Neural cell (in vitro differentiated cells): ENCODE results near the gene ELMO1. TPM values are rescaled to one million over a fixed set of nuclear protein-coding genes. Genes with fewer than 3 reads are reported as not detected.

Experiments
- H2AFZ ChIP-seq: fragments of 200-600, 300-800 bp; sonication (generic), shearing (Covaris generic); 2 replicates; pipeline ENCODE4 v1.6.0; 2014; ENCODE audit warnings: low read depth, mild to moderate bottlenecking, antibody characterized with exemption, low read length, moderate library complexity
- H3F3A ChIP-seq: fragments of 200-600 bp; shearing (Covaris generic); 2 replicates; pipeline ENCODE4 v1.6.1; 2016; ENCODE audit warnings: mild to moderate bottlenecking, moderate library complexity, mixed read lengths, antibody characterized with exemption, low read length; ENCODE audit not compliant: insufficient read depth, poor library complexity, severe bottlenecking
- H3K27ac ChIP-seq: fragments of 200-600, 300-800 bp; sonication (generic), shearing (Covaris generic); 2 replicates; pipeline ENCODE4 v1.5.1; 2014; ENCODE audit warnings: mild to moderate bottlenecking, low read length, moderate library complexity
- H3K27me3 ChIP-seq: fragments of 300-800, 200-600 bp; sonication (generic), shearing (Covaris generic); 2 replicates; pipeline ENCODE4 v1.6.0; 2014; ENCODE audit warnings: mild to moderate bottlenecking, low read depth, low read length, moderate library complexity; ENCODE audit not compliant: insufficient read depth
- H3K36me3 ChIP-seq: fragments of 300-800, 200-600 bp; sonication (generic), shearing (Covaris generic); 2 replicates; pipeline ENCODE4 v1.5.1; 2014; ENCODE audit warnings: mild to moderate bottlenecking, antibody characterized with exemption, low read length, moderate library complexity; ENCODE audit not compliant: insufficient read depth
- H3K4me2 ChIP-seq: fragments of 300-800, 200-600 bp; sonication (generic), shearing (Covaris generic); 2 replicates; pipeline ENCODE4 v1.6.0; 2014; ENCODE audit warnings: mild to moderate bottlenecking, low read length
- H3K4me3 ChIP-seq: fragments of 300-800, 200-600 bp; sonication (generic), shearing (Covaris generic); 2 replicates; pipeline ENCODE4 v1.5.1; 2014; ENCODE audit warnings: mild to moderate bottlenecking, low read length, moderate library complexity
- H3K79me2 ChIP-seq: fragments of 200-600 bp; shearing (Covaris generic); replicated peaks from 2 replicates; pipeline ENCODE4 v1.6.0; 2014; ENCODE audit warnings: mild to moderate bottlenecking, low read length, moderate library complexity; ENCODE audit not compliant: insufficient read depth
- H3K9ac ChIP-seq: fragments of 300-800, 200-600 bp; sonication (generic), shearing (Covaris generic); 2 replicates; pipeline ENCODE4 v1.6.1; 2016; ENCODE audit warnings: mild to moderate bottlenecking, low read length, mixed read lengths
- H3K9me2 ChIP-seq: fragments of 200-600 bp; shearing (Covaris generic); 2 replicates; pipeline ENCODE4 v1.6.1; 2016; ENCODE audit warnings: mild to moderate bottlenecking, low read length, mixed read lengths; ENCODE audit not compliant: insufficient read depth
- H3K9me3 ChIP-seq: fragments of 200-600, 300-800 bp; sonication (generic), shearing (Covaris generic); 2 replicates; pipeline ENCODE4 v1.6.1; 2016; ENCODE audit warnings: mild to moderate bottlenecking, mixed run types, low read length, moderate library complexity, mixed read lengths
- H4K20me1 ChIP-seq: fragments of 200-600 bp; shearing (Covaris generic); 2 replicates; pipeline ENCODE4 v1.6.1; 2016; ENCODE audit warnings: mild to moderate bottlenecking, mixed run types; ENCODE audit not compliant: insufficient read depth
- EP300 ChIP-seq: fragments of 450-650 bp; conservative IDR thresholded peaks from 2 replicates; pipeline ENCODE4 v1.6.1; 2014; ENCODE audit warnings: antibody characterized with exemption, mild to moderate bottlenecking, moderate library complexity; ENCODE audit not compliant: poor library complexity, severe bottlenecking
- EZH2 ChIP-seq: fragments of 200-600, 300-800 bp; shearing (Covaris generic), sonication (generic); IDR thresholded peaks from 2 replicates; pipeline ENCODE4 v1.6.1; 2014; ENCODE audit warnings: antibody characterized with exemption, low read length, borderline replicate concordance, mild to moderate bottlenecking; ENCODE audit not compliant: insufficient read depth, poor library complexity, severe bottlenecking
- MXI1 ChIP-seq: fragments of 450-650 bp; conservative IDR thresholded peaks from 2 replicates; pipeline ENCODE4 v1.6.1; 2014; ENCODE audit warnings: antibody characterized with exemption, mild to moderate bottlenecking; ENCODE audit not compliant: poor library complexity, severe bottlenecking
- POLR2AphosphoS5 ChIP-seq: IDR thresholded peaks from 2 replicates; pipeline ENCODE4 v1.6.1; 2012
- RAD21 ChIP-seq: fragments of 450-650 bp; conservative IDR thresholded peaks from 2 replicates; pipeline ENCODE4 v1.6.1; 2014; ENCODE audit warnings: antibody characterized with exemption, mild to moderate bottlenecking, moderate library complexity
- SMC3 ChIP-seq: fragments of 450-650 bp; conservative IDR thresholded peaks from 2 replicates; pipeline ENCODE4 v1.6.1; 2014; ENCODE audit warnings: antibody characterized with exemption, mild to moderate bottlenecking, moderate library complexity; ENCODE audit not compliant: poor library complexity
- TAF1 ChIP-seq: IDR thresholded peaks from 2 replicates; pipeline ENCODE4 v1.6.1; 2012; ENCODE audit warnings: low read depth
- polyA plus RNA-seq: library from polyadenylated mRNA; depleted of rRNA; stranded (reverse); fragments of >200 nt; gene quantifications from 2 replicates; pipeline ENCODE4 v1.2.3, GENCODE V29; 2014
- TF ChIP-seq, protein P1 (sequence below): fragments of 450-650 bp; IDR thresholded peaks from 2 replicates; pipeline ENCODE4 v1.5.1; 2014; ENCODE audit warnings: antibody characterized with exemption, mild to moderate bottlenecking, moderate library complexity; ENCODE audit not compliant: poor library complexity, severe bottlenecking
- TF ChIP-seq, protein P2 (sequence below): IDR thresholded peaks from 2 replicates; pipeline ENCODE4 v1.6.1; 2012; ENCODE audit warnings: borderline replicate concordance

The ELMO1 gene
- polyA plus RNA-seq, 1 donor from 2014 or later: 12.2 TPM

DNA sequence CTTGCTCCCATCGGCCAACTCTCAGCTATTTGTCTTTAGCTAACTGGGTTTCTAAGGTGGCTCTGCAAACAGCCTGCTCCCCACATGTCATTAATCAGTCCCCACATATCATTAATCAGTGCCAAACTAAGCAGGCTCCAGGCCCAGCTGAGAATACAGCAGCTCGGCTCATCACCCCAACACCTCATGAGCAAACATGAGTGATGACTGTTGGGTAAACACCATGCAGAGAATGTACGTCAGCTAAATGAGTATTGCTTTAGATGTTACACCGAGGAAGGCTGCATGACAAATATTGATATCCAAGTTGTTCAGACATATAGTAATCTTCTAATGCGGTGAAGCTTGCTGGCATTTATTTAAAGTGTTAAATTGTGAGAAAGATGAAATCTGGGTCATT, 536.9 kb downstream of the ELMO1 start:
- H3K79me2 ChIP-seq: no peaks in the 10 kb centered on the region
- H3K36me3 ChIP-seq: no peaks in the 10 kb centered on the region
- peaks cover 6% of the 10 kb centered on the region for H3F3A ChIP-seq
- no peaks in the 10 kb centered on the region for H3K9me2 ChIP-seq
- TF ChIP-seq MXI1 (no peak), EZH2 (no peak), POLR2AphosphoS5 (no peak), EP300 (no peak), SMC3 (no peak)
- TF ChIP-seq, protein P1, sequence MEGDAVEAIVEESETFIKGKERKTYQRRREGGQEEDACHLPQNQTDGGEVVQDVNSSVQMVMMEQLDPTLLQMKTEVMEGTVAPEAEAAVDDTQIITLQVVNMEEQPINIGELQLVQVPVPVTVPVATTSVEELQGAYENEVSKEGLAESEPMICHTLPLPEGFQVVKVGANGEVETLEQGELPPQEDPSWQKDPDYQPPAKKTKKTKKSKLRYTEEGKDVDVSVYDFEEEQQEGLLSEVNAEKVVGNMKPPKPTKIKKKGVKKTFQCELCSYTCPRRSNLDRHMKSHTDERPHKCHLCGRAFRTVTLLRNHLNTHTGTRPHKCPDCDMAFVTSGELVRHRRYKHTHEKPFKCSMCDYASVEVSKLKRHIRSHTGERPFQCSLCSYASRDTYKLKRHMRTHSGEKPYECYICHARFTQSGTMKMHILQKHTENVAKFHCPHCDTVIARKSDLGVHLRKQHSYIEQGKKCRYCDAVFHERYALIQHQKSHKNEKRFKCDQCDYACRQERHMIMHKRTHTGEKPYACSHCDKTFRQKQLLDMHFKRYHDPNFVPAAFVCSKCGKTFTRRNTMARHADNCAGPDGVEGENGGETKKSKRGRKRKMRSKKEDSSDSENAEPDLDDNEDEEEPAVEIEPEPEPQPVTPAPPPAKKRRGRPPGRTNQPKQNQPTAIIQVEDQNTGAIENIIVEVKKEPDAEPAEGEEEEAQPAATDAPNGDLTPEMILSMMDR: no peak
- TF ChIP-seq, protein P2, sequence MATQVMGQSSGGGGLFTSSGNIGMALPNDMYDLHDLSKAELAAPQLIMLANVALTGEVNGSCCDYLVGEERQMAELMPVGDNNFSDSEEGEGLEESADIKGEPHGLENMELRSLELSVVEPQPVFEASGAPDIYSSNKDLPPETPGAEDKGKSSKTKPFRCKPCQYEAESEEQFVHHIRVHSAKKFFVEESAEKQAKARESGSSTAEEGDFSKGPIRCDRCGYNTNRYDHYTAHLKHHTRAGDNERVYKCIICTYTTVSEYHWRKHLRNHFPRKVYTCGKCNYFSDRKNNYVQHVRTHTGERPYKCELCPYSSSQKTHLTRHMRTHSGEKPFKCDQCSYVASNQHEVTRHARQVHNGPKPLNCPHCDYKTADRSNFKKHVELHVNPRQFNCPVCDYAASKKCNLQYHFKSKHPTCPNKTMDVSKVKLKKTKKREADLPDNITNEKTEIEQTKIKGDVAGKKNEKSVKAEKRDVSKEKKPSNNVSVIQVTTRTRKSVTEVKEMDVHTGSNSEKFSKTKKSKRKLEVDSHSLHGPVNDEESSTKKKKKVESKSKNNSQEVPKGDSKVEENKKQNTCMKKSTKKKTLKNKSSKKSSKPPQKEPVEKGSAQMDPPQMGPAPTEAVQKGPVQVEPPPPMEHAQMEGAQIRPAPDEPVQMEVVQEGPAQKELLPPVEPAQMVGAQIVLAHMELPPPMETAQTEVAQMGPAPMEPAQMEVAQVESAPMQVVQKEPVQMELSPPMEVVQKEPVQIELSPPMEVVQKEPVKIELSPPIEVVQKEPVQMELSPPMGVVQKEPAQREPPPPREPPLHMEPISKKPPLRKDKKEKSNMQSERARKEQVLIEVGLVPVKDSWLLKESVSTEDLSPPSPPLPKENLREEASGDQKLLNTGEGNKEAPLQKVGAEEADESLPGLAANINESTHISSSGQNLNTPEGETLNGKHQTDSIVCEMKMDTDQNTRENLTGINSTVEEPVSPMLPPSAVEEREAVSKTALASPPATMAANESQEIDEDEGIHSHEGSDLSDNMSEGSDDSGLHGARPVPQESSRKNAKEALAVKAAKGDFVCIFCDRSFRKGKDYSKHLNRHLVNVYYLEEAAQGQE: no peak
- no peaks in the 10 kb centered on the region for H4K20me1 ChIP-seq
- H3K4me3 ChIP-seq: no peak overlapping the region
- no peaks in the 10 kb centered on the region for H3K27me3 ChIP-seq
- H3K9me3 ChIP-seq: no peaks in the 10 kb centered on the region
- H3K4me2 ChIP-seq: no peak overlapping the region
- H3K9ac ChIP-seq: no peak overlapping the region
- H2AFZ ChIP-seq: no peak overlapping the region
- no peak overlapping the region for H3K27ac ChIP-seq

DNA sequence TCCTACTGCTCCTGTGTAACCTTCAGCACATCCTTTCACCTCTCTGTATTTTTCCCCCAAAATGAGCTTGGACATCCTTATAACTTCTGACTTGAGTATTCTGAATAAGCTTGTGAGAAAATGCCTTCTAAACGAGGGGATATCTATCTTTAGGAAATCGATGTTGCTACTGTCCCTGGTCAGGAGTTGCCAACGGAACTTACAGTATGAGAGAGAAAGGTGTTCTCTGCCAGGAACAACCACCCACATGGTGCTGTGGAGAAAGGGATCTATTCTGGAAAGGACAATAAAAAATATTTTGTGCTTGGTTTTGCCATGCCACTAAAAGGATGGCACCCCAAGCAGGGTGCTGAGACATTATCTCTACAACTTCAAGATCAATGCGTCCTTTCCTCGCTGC, 537.8 kb downstream of the ELMO1 start:
- H3K9me3 ChIP-seq: no peaks in the 10 kb centered on the region
- no peaks in the 10 kb centered on the region for H4K20me1 ChIP-seq
- H3K4me3 ChIP-seq: no peak overlapping the region
- no peak overlapping the region for H3K4me2 ChIP-seq
- no peak overlapping the region for H2AFZ ChIP-seq
- H3K79me2 ChIP-seq: no peaks in the 10 kb centered on the region
- H3K9me2 ChIP-seq: no peaks in the 10 kb centered on the region
- TF ChIP-seq MXI1 (no peak), EP300 (no peak), EZH2 (no peak), TAF1 (no peak), RAD21 (no peak), SMC3 (no peak)
- H3K27ac ChIP-seq: no peak overlapping the region
- H3K36me3 ChIP-seq: no peaks in the 10 kb centered on the region
- H3F3A ChIP-seq: no peaks in the 10 kb centered on the region
- no peaks in the 10 kb centered on the region for H3K27me3 ChIP-seq
- no peak overlapping the region for H3K9ac ChIP-seq
